Lower leg skin (tissue), 4 donors: ENCODE results near the gene PRKCG. TPM values are rescaled to one million over a fixed set of nuclear protein-coding genes. Genes with fewer than 3 reads are reported as not detected.

Experiments
- DNase-seq, 2 donors: peaks; one replicate each; pipeline ENCODE4 v3.0.0-alpha.2; 2019; ENCODE audit warnings: low spot score in 2 of 2
- H3K4me3 ChIP-seq: fragments of 200-600 bp; sonication (generic); 2 replicates; pipeline ENCODE4 v1.5.1; 2017; ENCODE audit warnings: mild to moderate bottlenecking, low read depth; ENCODE audit not compliant: poor library complexity, severe bottlenecking
- CTCF ChIP-seq, 3 donors: fragments of 450-650 bp; IDR thresholded peaks; one replicate each; pipeline ENCODE4 v1.5.1; 2016; ENCODE audit warnings: antibody characterized with exemption in 3 of 3, mild to moderate bottlenecking in 3 of 3, moderate library complexity in 2 of 3
- POLR2A ChIP-seq, 2 donors: fragments of 450-650 bp; IDR thresholded peaks; one replicate each; pipeline ENCODE4 v1.6.1; 2016 to 2017; ENCODE audit warnings: antibody characterized with exemption in 2 of 2, mild to moderate bottlenecking in 1 of 2, moderate library complexity in 1 of 2
- WGBS, 2 donors: methylation state at CpG; one replicate each; pipeline ENCODE4 v1.1.5; 2018; 5-methylcytosine and 5-hydroxymethylcytosine counted together
- intact Hi-C: fragments of 100-400 bp; cut with DNase I; formaldehyde crosslinking; loops from one replicate; pipeline ENCODE4 v1.15.0; 2023; ENCODE audit warnings: low total_unique reads
- total RNA-seq, 4 donors: library from RNA; depleted of rRNA; stranded (reverse); fragments of >200 nt; gene quantifications; one replicate each; pipeline ENCODE4 v1.1.0, GENCODE V29; 2016

The PRKCG gene
- total RNA-seq, 4 donors from 2014 or later: not detected

DNA sequence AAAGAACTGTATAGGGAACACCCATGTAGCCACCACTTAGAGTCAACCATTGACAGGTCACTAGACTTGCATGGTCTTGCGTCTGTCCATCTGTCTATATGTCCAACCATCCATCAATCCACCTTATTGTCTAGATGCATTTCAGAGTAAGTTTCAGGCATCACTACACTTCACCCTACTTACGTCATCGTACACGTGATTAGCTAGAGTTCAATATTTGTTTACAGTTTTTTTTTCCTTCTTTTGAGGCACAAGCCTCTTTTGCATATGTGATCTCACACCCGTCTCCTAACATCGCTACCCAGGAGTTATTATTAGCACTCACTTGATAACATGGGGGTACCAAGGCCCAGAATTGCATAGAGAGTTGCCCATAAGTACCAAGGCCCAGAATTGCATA, 34.0 kb downstream of the PRKCG start:
- WGBS, 2 donors: 69 to 71% methylated on average over 6 of the region's 6 CpGs
- TF ChIP-seq CTCF (IDR thresholded peaks at IDR 0.05): no peak
- TF ChIP-seq POLR2A (IDR thresholded peaks at IDR 0.05): no peak
- DNase-seq: no peak
- no peak overlapping the region for H3K4me3 ChIP-seq
- intact Hi-C loops: no loop called here

DNA sequence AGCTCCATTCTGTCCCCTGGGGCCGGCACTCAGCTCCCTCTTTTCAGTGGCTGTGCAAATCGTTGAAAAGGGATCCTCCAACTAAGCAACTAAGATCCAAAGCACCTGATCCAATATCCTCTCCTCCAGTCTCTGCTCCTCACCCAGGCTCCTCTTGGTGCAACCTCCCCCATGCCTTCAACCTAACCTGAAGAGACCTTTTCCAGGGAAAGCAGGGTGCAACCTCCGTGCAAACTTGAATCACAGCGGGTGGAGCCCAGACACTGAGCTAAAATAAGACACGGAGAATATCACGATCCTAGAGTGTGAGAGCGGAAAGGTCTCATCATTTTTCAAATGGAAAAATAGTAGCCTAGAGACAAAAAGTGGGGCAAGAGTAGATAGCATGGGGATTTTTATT, 35.4 kb downstream of the PRKCG start:
- intact Hi-C loops: no loop called here
- WGBS, 2 donors: 78 to 84% methylated on average over 7 of the region's 7 CpGs
- no peak overlapping the region for H3K4me3 ChIP-seq
- no peak for TF ChIP-seq CTCF (IDR thresholded peaks at IDR 0.05)
- TF ChIP-seq POLR2A (IDR thresholded peaks at IDR 0.05): no peak
- no peak for DNase-seq

DNA sequence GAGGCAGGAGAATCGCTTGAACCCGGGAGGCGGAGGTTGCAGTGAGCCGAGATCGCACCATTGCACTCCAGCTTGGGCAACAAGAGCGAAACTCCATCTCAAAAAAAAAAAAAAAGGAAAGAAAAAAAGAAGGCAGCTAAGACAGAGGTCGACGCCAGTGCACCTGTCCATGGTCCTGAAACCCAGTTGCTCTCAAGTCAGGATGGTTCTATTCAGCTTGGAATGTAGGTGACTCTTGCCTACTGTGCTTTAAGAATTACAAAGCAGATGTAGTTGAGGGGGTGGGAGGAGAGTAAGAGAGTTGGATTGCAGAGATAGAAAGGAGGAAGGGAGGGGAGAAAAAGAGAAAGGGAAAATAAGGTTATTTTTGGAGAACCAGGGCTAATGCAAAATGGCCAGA, 45.7 kb downstream of the PRKCG start:
- DNase-seq: no peak

GRCh38 chr19:53936029-53936428, 54.0 kb downstream of the PRKCG start:
- DNase-seq: no peak
- intact Hi-C loops: no loop called here
- TF ChIP-seq POLR2A (IDR thresholded peaks at IDR 0.05) (no peak), CTCF (IDR thresholded peaks at IDR 0.05) (no peak)
- H3K4me3 ChIP-seq: no peak overlapping the region
- WGBS, 2 donors: 44 to 50% methylated on average over 7 of the region's 7 CpGs

More for the DNA sequence above, 45.7 kb downstream of the PRKCG start:
- intact Hi-C loops: no loop called here
- H3K4me3 ChIP-seq: no peak overlapping the region
- WGBS, 2 donors: 47 to 48% methylated on average over 8 of the region's 8 CpGs
- TF ChIP-seq CTCF (IDR thresholded peaks at IDR 0.05) (no peak), POLR2A (IDR thresholded peaks at IDR 0.05) (no peak)

GRCh38 chr19:53942001-53942786, 60.2 kb downstream of the PRKCG start:
- no peak for DNase-seq
- intact Hi-C loops: no loop called here
- no peak overlapping the region for H3K4me3 ChIP-seq
- 5 to 7% methylated on average over 47 to 48 of the region's 55 CpGs for WGBS, 2 donors
- no peak for TF ChIP-seq CTCF (IDR thresholded peaks at IDR 0.05)

GRCh38 chr19:53944416-53944815, 62.4 kb downstream of the PRKCG start:
- intact Hi-C loops: no loop called here
- DNase-seq: no peak
- WGBS, 2 donors: 78 to 82% methylated on average over 4 of the region's 4 CpGs
- H3K4me3 ChIP-seq: no peak overlapping the region
- TF ChIP-seq POLR2A (IDR thresholded peaks at IDR 0.05) (no peak), CTCF (IDR thresholded peaks at IDR 0.05) (no peak)
